Astrocyte (in vitro differentiated cells and primary cell): ENCODE results near the gene PGP.

Experiments
- CTCF ChIP-seq: IDR thresholded peaks from 2 replicates; pipeline ENCODE4 v1.5.1; 2011; ENCODE audit warnings: low read depth, mild to moderate bottlenecking, inconsistent platforms, low read length, moderate library complexity; ENCODE audit not compliant: insufficient read depth
- EZH2 ChIP-seq: IDR thresholded peaks from 2 replicates; pipeline ENCODE4 v1.6.1; 2012; ENCODE audit warnings: mild to moderate bottlenecking, low read length, inconsistent platforms; ENCODE audit not compliant: insufficient read depth

GRCh38 chr16:2174396-2175131 is 40.1 kb downstream of the PGP start:
- TF ChIP-seq CTCF: no peak
- TF ChIP-seq EZH2: no peak
